DMS53 treated with DMSO at 0.1 percent for 48 hours (cell line): ENCODE results near the gene DLL3.

Source experiments
- DNase-seq: peaks from one replicate; lab custom pipeline; 2025; ENCODE audit not compliant: unreplicated experiment; lab: John Stamatoyannopoulos, UW

The DLL3 gene

GRCh38 chr19:39515551-39516191, 16.9 kb downstream of the DLL3 start:
- DNase-seq, result no peak

GRCh38 chr19:39516270-39516669, 17.5 kb downstream of the DLL3 start:
- DNase-seq, result no peak

- DNase-seq, result no peak
Measured at GRCh38 chr19:39517432-39517831, 18.7 kb downstream of the DLL3 start.

DNA sequence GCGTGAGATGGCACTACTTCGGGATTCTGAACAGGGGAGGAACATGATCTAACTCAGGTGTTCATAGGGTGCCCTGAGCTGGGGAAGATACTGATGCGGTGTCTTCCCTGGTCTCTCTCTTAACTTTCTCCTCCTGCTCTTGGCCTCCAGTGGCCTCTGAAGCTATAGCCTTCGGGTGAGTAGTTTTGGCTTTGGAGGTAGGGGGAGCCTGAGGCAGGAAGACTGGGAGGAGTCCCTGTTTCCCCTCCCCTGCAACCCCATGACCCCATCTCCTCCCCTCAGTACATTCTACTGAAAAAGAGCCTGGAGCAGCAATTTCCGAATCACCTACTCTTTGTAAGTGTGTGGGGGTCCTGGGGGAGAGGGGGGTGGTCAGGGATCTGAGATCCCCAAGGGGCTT, 19.7 kb downstream of the DLL3 start:
- no peak for DNase-seq

GRCh38 chr19:39518975-39519374, 20.2 kb downstream of the DLL3 start:
- no peak for DNase-seq

GRCh38 chr19:39520541-39521484, 22.1 kb downstream of the DLL3 start:
- DNase-seq, result no peak

DNA sequence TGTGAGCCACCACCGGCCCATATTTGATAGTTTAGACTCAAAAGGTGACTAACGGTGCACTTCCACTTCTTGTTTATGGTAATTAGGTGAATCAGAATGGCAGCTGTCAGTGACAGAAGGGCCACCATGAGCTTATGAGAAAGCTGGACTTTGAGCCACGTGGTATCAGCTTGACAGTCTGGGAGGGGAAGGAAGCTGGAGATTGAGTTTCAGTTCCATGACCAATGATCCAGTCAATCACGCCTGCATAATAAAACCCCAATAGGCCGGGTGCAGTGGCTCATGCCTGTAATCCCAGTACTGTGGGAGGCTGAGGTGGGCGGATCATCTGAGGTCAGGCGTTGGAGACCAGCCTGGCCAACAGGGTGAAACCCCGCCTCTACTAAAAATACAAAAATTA, 25.7 kb downstream of the DLL3 start:
- no peak for DNase-seq

DNA sequence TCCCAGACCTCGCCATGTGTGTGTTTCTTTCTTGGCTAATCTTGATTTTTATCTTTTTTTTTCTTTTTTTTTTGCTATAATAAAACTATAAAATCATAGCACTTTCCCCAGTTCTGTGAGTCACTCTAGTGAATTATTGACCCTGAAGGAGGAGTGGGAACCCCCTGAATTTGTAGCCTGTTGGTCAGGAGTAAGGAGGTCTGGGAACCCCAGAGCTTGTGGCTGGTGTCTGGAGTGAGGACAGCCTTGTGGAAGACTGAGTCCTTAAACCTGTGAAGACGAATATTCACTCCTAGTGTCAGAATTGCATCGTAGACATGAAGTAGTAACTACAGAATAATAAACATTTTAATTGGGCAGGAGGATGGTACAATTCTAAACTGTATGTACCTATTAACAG, 26.5 kb downstream of the DLL3 start:
- DNase-seq, result no peak

DNA sequence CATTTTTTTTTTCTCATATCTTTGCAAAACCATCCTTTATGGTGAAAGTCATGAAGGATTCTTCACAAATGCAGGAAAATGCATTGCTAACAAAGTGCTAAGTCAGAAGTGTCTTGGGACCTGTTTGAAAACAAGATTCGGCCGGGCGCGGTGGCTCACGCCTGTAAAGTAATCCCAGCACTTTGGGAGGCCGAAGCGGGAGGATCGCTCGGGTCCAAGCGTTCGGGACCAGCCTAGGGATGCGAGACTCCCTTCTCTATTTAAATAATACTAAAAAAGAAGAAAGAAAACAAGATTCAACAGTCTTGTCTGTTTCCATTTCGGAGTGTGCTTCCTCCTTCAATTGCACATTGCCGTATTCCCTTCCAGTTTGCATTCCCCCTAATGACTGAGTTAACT, 33.1 kb downstream of the DLL3 start:
- DNase-seq, result no peak

GRCh38 chr19:39532233-39533002, 33.7 kb downstream of the DLL3 start, which contains the start of gene EID2B:
Gene EID2B (minus strand): TSS chr19:39532852. CDS start chr19:39532802, 50 bp downstream.
- DNase-seq, result peak; percentile 98

DNA sequence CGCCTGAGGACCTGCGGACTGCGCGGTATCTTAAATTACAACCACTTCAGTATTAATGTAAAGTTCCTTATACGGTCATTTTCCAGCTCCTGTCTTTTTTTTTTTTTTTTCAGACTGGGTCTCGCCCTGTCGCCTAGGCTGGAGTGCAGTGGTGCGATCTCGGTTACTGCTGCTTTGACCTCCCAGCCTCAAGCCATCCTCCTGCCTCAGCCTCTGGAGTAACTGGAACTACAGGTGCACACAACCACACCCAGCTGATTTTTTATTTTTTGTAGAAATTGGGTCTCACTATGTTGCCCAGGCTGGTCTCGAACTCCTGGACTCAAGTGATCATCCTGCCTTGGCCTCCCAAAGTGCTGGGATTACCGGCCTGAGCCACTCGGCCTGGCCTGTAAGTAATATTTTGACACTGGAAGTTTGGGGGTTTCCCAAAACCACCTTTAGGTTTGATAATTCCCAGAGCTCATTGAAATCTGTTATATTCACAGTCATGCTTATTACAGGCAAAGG, 34.3 kb downstream of the DLL3 start:
- no peak for DNase-seq

- no peak for DNase-seq
Measured at GRCh38 chr19:39533791-39534190, 35.0 kb downstream of the DLL3 start.

DNA sequence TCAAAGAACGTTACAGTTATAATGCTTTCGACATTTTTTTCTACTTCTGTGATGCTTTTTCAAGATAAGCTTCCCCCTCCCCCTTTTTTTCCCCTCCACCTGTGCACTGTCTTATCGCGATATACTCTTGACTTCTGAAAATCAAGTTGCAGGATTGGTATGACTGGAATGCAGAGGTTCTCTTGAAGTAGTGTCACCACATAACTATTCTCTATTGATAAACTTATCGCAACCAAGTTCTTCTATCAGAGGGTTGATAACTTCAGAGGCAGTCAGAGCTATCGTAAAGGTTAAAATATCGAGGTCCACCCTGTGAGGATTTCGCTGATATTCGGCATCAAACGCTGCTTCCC, 40.4 kb downstream of the DLL3 start:
- peak; percentile 33 for DNase-seq

- peak; percentile 98 for DNase-seq
Measured at GRCh38 chr19:39539518-39540332, 41.0 kb downstream of the DLL3 start, which contains the start of gene EID2. Gene EID2 (minus strand): TSS chr19:39540161. CDS start chr19:39540079, 82 bp downstream.

- no peak for DNase-seq
Measured at GRCh38 chr19:39540333-39540673, 41.6 kb downstream of the DLL3 start.

DNA sequence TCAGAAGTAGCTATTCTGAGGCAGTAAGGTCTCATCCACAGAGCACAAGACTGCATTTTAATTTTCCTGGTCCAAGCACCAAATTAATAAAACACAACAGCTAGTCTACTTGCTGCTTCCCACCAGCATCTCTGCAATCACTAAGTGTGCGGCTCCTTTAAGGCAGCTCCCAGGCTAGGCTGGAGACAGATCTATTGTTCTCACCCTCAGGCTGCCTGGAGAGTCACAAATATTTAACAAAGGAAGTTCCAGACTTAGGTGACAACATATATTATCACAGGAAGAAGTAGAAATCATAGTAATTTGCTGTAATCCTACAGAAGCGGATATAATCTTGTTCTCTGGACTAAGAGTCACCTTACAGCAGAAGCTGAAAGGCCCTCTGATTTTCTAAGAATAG, 43.5 kb downstream of the DLL3 start:
- no peak for DNase-seq

- DNase-seq, result no peak
Measured at GRCh38 chr19:39543477-39543857, 44.7 kb downstream of the DLL3 start.

DNA sequence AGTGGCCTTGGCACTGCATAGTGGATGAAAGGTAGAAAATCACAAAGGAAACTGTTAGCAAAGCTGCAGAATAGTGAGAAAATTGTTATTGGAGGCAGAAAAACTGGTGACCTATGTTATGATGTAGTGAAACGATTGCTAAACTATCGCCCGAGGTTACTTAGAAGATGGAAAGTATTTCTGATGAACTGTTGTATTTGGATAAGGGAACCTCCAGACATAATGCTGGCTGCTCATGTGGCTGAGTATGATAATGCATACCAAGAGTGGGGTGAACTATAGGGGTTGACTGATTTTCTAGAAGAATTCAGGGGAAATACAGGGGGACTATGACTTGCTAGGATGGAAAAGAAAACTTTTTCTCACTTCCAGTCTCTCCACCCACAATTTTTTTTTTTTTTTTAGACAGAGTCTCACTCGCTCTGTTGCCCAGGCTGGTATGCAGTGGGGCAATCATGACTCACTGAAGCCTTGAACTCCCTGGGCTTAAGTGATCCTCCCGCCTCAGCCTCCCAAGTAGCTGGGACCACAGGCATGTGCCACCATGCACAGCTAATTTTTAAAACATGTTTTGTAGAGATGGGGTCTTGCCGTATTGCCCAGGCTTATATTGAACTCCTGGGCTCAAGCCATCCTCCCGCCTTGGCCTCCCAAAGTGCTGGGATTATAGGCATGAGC, 45.6 kb downstream of the DLL3 start:
- DNase-seq, result no peak

DNA sequence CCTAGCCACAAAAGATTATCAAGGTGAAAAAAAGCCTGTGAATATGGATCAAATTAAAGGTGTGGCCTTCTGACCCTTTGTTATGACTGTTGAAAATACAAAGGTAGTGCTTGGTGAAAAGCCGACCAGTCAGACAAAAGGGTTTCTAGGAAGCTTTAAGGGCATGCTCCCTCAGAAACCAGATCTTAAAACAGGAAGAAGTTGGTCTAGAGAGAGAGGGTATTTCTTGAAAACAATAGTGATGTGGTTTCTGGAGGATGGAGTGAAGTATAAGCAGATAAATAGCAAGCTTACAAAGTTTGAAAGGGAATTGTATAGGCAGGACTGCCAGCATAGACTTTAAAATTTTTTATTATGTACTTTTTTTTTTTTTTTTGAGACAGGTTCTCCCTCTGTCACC, 46.2 kb downstream of the DLL3 start:
- no peak for DNase-seq

DNA sequence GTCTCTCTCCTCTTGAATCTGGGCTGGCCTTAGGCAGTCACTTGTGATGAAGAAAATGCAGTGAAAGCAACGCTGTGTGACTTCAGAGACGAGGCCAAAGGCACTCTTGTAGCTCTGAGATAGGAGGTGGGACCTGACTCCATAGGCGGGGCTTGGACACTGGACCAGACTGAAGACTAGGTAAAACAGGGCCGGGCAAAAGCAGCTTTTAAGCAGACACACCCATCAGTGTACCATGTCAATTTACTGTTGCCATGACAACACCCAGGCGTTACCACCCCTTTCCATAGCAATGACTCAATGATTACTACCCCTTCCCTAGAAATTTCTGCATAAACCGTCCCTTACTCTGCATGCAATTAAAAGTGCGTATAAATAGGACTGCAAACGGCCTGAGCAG, 47.9 kb downstream of the DLL3 start:
- DNase-seq, result no peak
